GM18505 (cell line): Measurements from ENCODE around the gene PRKCE.

Source experiments
- ATAC-seq: cut with Tn5 transposase; IDR thresholded peaks from one replicate; pipeline ENCODE4 v1.9.1; 2021; ENCODE audit not compliant: unreplicated experiment
- POLR2A ChIP-seq: IDR thresholded peaks from 4 replicates; pipeline ENCODE4 v1.6.1; 2011; ENCODE audit warnings: borderline replicate concordance; ENCODE audit not compliant: insufficient read depth, insufficient read length; ENCODE audit errors: extremely low read depth

Gene PRKCE

GRCh38 chr2:46082531-46083485, 431.3 kb downstream of the PRKCE start:
- no peak for TF ChIP-seq POLR2A
- ATAC-seq: no peak

GRCh38 chr2:46086578-46087070, 435.1 kb downstream of the PRKCE start:
- TF ChIP-seq POLR2A: no peak
- no peak for ATAC-seq

GRCh38 chr2:46087492-46087891, 436.0 kb downstream of the PRKCE start:
- TF ChIP-seq POLR2A: no peak
- no peak for ATAC-seq

GRCh38 chr2:46091004-46091403, 439.5 kb downstream of the PRKCE start:
- ATAC-seq: no peak
- no peak for TF ChIP-seq POLR2A

- TF ChIP-seq POLR2A: no peak
- no peak for ATAC-seq
Measured at GRCh38 chr2:46091961-46092667, 440.6 kb downstream of the PRKCE start.

- TF ChIP-seq POLR2A: no peak
- no peak for ATAC-seq
Measured at GRCh38 chr2:46094689-46095088, 443.2 kb downstream of the PRKCE start.

- TF ChIP-seq POLR2A: no peak
- ATAC-seq: no peak
Measured at GRCh38 chr2:46095830-46096229, 444.4 kb downstream of the PRKCE start.

- no peak for TF ChIP-seq POLR2A
- no peak for ATAC-seq
Measured at GRCh38 chr2:46096260-46096659, 444.8 kb downstream of the PRKCE start.

GRCh38 chr2:46097714-46098480, 446.4 kb downstream of the PRKCE start:
- no peak for ATAC-seq
- no peak for TF ChIP-seq POLR2A

GRCh38 chr2:46098621-46099062, 447.2 kb downstream of the PRKCE start:
- no peak for TF ChIP-seq POLR2A
- ATAC-seq: no peak

GRCh38 chr2:46101557-46102220, 450.2 kb downstream of the PRKCE start:
- TF ChIP-seq POLR2A: no peak
- no peak for ATAC-seq

GRCh38 chr2:46106690-46107089, 455.2 kb downstream of the PRKCE start:
- TF ChIP-seq POLR2A: no peak
- no peak for ATAC-seq

- ATAC-seq: no peak
- TF ChIP-seq POLR2A: no peak
Measured at GRCh38 chr2:46114996-46115395, 463.5 kb downstream of the PRKCE start.

GRCh38 chr2:46116150-46116549, 464.7 kb downstream of the PRKCE start:
- no peak for ATAC-seq
- TF ChIP-seq POLR2A: no peak
